Measurements from ENCODE around the gene SLC6A19.

- TF ChIP-seq CTCF (IDR thresholded peaks at IDR 0.05 in 2 of 3, conservative IDR thresholded peaks at IDR 0.05 in 1 of 3; ENCODE audit: control insufficient read depth in 2 of 3, extremely low read depth in 1 of 3, insufficient read depth in 1 of 3, low read depth in 3 of 3, low read length in 3 of 3) (no peak), HSF1 (IDR thresholded peaks at IDR 0.05; ENCODE audit: low read depth, low read length) (no peak), ATF3 (IDR thresholded peaks at IDR 0.05; ENCODE audit: borderline replicate concordance, extremely low read depth, low read depth, low read length) (no peak), EP300 (IDR thresholded peaks at IDR 0.05; ENCODE audit: borderline replicate concordance in 1 of 2, control insufficient read depth in 1 of 2, low read depth in 2 of 2, low read length in 2 of 2) (no peak), POLR2AphosphoS5 (IDR thresholded peaks at IDR 0.05; ENCODE audit: low read length) (no peak), CHD1 (IDR thresholded peaks at IDR 0.05; ENCODE audit: low read depth, low read length) (no peak), ZSCAN29 (IDR thresholded peaks at IDR 0.05) (no peak), MEF2A (IDR thresholded peaks at IDR 0.05; ENCODE audit: insufficient read depth, low read depth, low read length) (no peak), EZH2 (IDR thresholded peaks at IDR 0.05; ENCODE audit: borderline replicate concordance, control insufficient read depth, low read depth, low read length) (no peak), POLR2A (IDR thresholded peaks at IDR 0.05; ENCODE audit: low read depth, low read length) (no peak), CHD2 (IDR thresholded peaks at IDR 0.05; ENCODE audit: borderline replicate concordance, low read depth, low read length) (no peak), CREB1 (IDR thresholded peaks at IDR 0.05; ENCODE audit: low read depth) (no peak), MXI1 (IDR thresholded peaks at IDR 0.05; ENCODE audit: low read depth, low read length) (no peak), EGR1 (IDR thresholded peaks at IDR 0.05; ENCODE audit: borderline replicate concordance in 1 of 2, low read depth in 2 of 2, low read length in 2 of 2) (no peak)
These were observed 35.0 kb upstream of the SLC6A19 start for GRCh38 chr5:1166370-1166769.

All from GM12878 (cell line).